Kidney capillary endothelial cell (primary cell): Measurements from ENCODE around the gene CLPTM1L.

Experiments used
- DNase-seq: peaks from one replicate; pipeline ENCODE4 v3.0.0-alpha.2; 2018; ENCODE audit warnings: low spot score

Gene CLPTM1L

GRCh38 chr5:1344975-1345838 is at the start of gene CLPTM1L:
Gene CLPTM1L, minus strand, starts transcription at chr5:1345099. Its CDS starts 258 bp downstream, at chr5:1344841.
- peak; percentile 83 for DNase-seq

- DNase-seq: no peak
Observed at GRCh38 chr5:1393571-1394501, 48.9 kb upstream of the CLPTM1L start.

GRCh38 chr5:1392801-1393565 is 48.1 kb upstream of the CLPTM1L start:
- DNase-seq: no peak

- no peak for DNase-seq
Observed at GRCh38 chr5:1392261-1392660, 47.4 kb upstream of the CLPTM1L start.

- no peak for DNase-seq
Observed at GRCh38 chr5:1391691-1392090, 46.8 kb upstream of the CLPTM1L start.

- no peak for DNase-seq
Observed at GRCh38 chr5:1390861-1391600, 46.1 kb upstream of the CLPTM1L start.

GRCh38 chr5:1390333-1390732 is 45.4 kb upstream of the CLPTM1L start:
- DNase-seq: no peak

GRCh38 chr5:1388383-1388967 is 43.6 kb upstream of the CLPTM1L start:
- no peak for DNase-seq

GRCh38 chr5:1387876-1388275 is 43.0 kb upstream of the CLPTM1L start:
- DNase-seq: no peak

GRCh38 chr5:1387059-1387755 is 42.3 kb upstream of the CLPTM1L start:
- DNase-seq: no peak

GRCh38 chr5:1386274-1386717 is 41.4 kb upstream of the CLPTM1L start:
- DNase-seq: peak; percentile 59

- DNase-seq: peak; percentile 51
Observed at GRCh38 chr5:1385395-1386273, 40.7 kb upstream of the CLPTM1L start.

- no peak for DNase-seq
Observed at GRCh38 chr5:1384521-1384920, 39.6 kb upstream of the CLPTM1L start.

- DNase-seq: no peak
Observed at GRCh38 chr5:1383886-1384401, 39.0 kb upstream of the CLPTM1L start.

- no peak for DNase-seq
Observed at GRCh38 chr5:1383344-1383743, 38.4 kb upstream of the CLPTM1L start.

- no peak for DNase-seq
Observed at GRCh38 chr5:1382248-1382700, 37.4 kb upstream of the CLPTM1L start.

- DNase-seq: no peak
Observed at GRCh38 chr5:1381370-1382247, 36.7 kb upstream of the CLPTM1L start.

GRCh38 chr5:1380910-1381309 is 36.0 kb upstream of the CLPTM1L start:
- no peak for DNase-seq
